ENCODE results near the gene MTERF2. TPM values are rescaled to one million over a fixed set of nuclear protein-coding genes. Genes with fewer than 3 reads are reported as not detected.

Gene MTERF2
- total RNA-seq, 1 experiment from 2014 or later: 7.8 TPM

GRCh38 chr12:107032266-107032665 is 45.3 kb upstream of the MTERF2 start (continued):
- TF ChIP-seq ELF1 (IDR thresholded peaks at IDR 0.05; ENCODE audit: borderline replicate concordance, low read depth) (no peak), EGR1 (IDR thresholded peaks at IDR 0.05; ENCODE audit: low read depth) (no peak), CTCF (IDR thresholded peaks at IDR 0.05 in 2 of 3, conservative IDR thresholded peaks at IDR 0.05 in 1 of 3; ENCODE audit: borderline replicate concordance in 1 of 3, insufficient read depth in 1 of 3, low read depth in 2 of 3, low read length in 2 of 3) (no peak), POLR2A (IDR thresholded peaks at IDR 0.05; ENCODE audit: borderline replicate concordance, extremely low read depth, insufficient read depth, insufficient read length) (no peak), POLR2AphosphoS5 (IDR thresholded peaks at IDR 0.05; ENCODE audit: low read depth, low read length) (no peak), TCF7L2 (IDR thresholded peaks at IDR 0.05; ENCODE audit: borderline replicate concordance, extremely low read depth, insufficient read depth, insufficient read length) (no peak), ZNF274 (IDR thresholded peaks at IDR 0.05; ENCODE audit: low read depth, low read length) (no peak), SP1 (IDR thresholded peaks at IDR 0.05; ENCODE audit: low read depth) (no peak), FOSL1 (IDR thresholded peaks at IDR 0.05; ENCODE audit: low read depth) (no peak), ATF3 (IDR thresholded peaks at IDR 0.05) (no peak), CEBPB (IDR thresholded peaks at IDR 0.05; ENCODE audit: low read depth) (no peak), EZH2 (IDR thresholded peaks at IDR 0.05) (no peak), JUND (IDR thresholded peaks at IDR 0.05) (no peak), RAD21 (IDR thresholded peaks at IDR 0.05; ENCODE audit: low read depth) (no peak), SIN3A (IDR thresholded peaks at IDR 0.05; ENCODE audit: low read depth) (no peak), CBX3 (IDR thresholded peaks at IDR 0.05; ENCODE audit: low read depth) (no peak)

- H3K36me3 ChIP-seq (ENCODE audit: control insufficient read depth in 1 of 2, insufficient read depth in 2 of 2, low read length in 2 of 2): no peaks in the 10 kb centered on the region
- BruUV-seq (replicated peaks): no TSS peak
- peaks cover 2 to 13% of the 10 kb centered on the region in 2 experiments; a peak in 3 of 4 replicates for H3K4me1 ChIP-seq (ENCODE audit: control insufficient read depth in 1 of 2, insufficient read depth in 2 of 2, low read length in 2 of 2)
- H3K9me2 ChIP-seq (ENCODE audit: insufficient read depth): no peaks in the 10 kb centered on the region
- no peaks in the 10 kb centered on the region for H3K79me2 ChIP-seq (ENCODE audit: insufficient read depth, low read length)
- intact Hi-C loops (cut with micrococcal nuclease): no loop called here
- no peak overlapping the region for H2AFZ ChIP-seq (ENCODE audit: low read depth, low read length, poor library complexity, severe bottlenecking)
- ChIA-PET RAD21 (ENCODE audit: low non-redundant PET in 1 of 2, low total read pairs in 2 of 2, uncharacterized antibody in 2 of 2, unreplicated experiment in 2 of 2) (no interaction called here), CTCF (no interaction called here), POLR2A (no interaction called here)
- no peaks in the 10 kb centered on the region for H4K20me1 ChIP-seq (ENCODE audit: insufficient read depth)
- no peak overlapping the region for H3K4me2 ChIP-seq (ENCODE audit: low read length)
- no peak overlapping the region for H3K9ac ChIP-seq (ENCODE audit: low read length)
- no peak for ATAC-seq
- TF ChIP-seq MAX (IDR thresholded peaks at IDR 0.05): no peak
- no peak for TF ChIP-seq ZNF274 (IDR thresholded peaks at IDR 0.05; ENCODE audit: low read depth, low read length)
- TF ChIP-seq ELF1 (IDR thresholded peaks at IDR 0.05; ENCODE audit: borderline replicate concordance, low read depth): no peak
- TF ChIP-seq ATF3 (IDR thresholded peaks at IDR 0.05): no peak
- no peak for TF ChIP-seq CBX3 (IDR thresholded peaks at IDR 0.05; ENCODE audit: low read depth)
- TF ChIP-seq CTCF (IDR thresholded peaks at IDR 0.05 in 2 of 3, conservative IDR thresholded peaks at IDR 0.05 in 1 of 3; ENCODE audit: borderline replicate concordance in 1 of 3, insufficient read depth in 1 of 3, low read depth in 2 of 3, low read length in 2 of 3): no peak
- no peak for TF ChIP-seq YY1 (IDR thresholded peaks at IDR 0.05; ENCODE audit: extremely low read depth, insufficient replicate concordance, low read depth, low read length)
- TF ChIP-seq RAD21 (IDR thresholded peaks at IDR 0.05; ENCODE audit: low read depth): no peak
- no peak for TF ChIP-seq EGR1 (IDR thresholded peaks at IDR 0.05; ENCODE audit: low read depth)
- no peak for TF ChIP-seq SP1 (IDR thresholded peaks at IDR 0.05; ENCODE audit: low read depth)
- TF ChIP-seq SIN3A (IDR thresholded peaks at IDR 0.05; ENCODE audit: low read depth): no peak
- no peaks in the 10 kb centered on the region for H3K9me3 ChIP-seq (ENCODE audit: control insufficient read depth in 1 of 2, insufficient read depth in 1 of 2, low read depth in 1 of 2, low read length in 2 of 2)
- H3K27me3 ChIP-seq (ENCODE audit: insufficient read depth, low read length): no peaks in the 10 kb centered on the region
- H3K4me3 ChIP-seq (replicated peaks in 1 of 2; ENCODE audit: low read depth in 1 of 2, low read length in 2 of 2): no peak overlapping the region
- H3K27ac ChIP-seq (ENCODE audit: low read depth, low read length): no peak overlapping the region
- DNase-seq (ENCODE audit: low read depth, low spot score): no peak
These were observed 44.1 kb upstream of the MTERF2 start for GRCh38 chr12:107031061-107031460.
